Measurements from ENCODE around the gene CDH24. TPM values are rescaled to one million over a fixed set of nuclear protein-coding genes. Genes with fewer than 3 reads are reported as not detected.

The CDH24 gene
- total and polyA plus RNA-seq, 10 of the 15 experiments (the other 5 are each of a cell fraction or from before 2014, with no cell fraction given): 0.10 to 1.5 (median 0.45) TPM; not detected in 2

GRCh38 chr14:23049011-23049410, 8.3 kb downstream of the CDH24 start:
- Histone ChIP-seq H3K27ac (ENCODE audit: control insufficient read depth, insufficient read depth) (no peak overlapping the region), H3K4me3 (no peak overlapping the region), H2AFZ (ENCODE audit: control insufficient read depth, low read depth, low read length) (no peak overlapping the region), H3K36me3 (ENCODE audit: control insufficient read depth in 2 of 2, insufficient read depth in 2 of 2, low read length in 1 of 2) (no peaks in the 10 kb centered on the region), H3K9me3 (replicated peaks; ENCODE audit: control insufficient read depth, insufficient read depth, low read length) (no peaks in the 10 kb centered on the region), H3K27me3 (replicated peaks in 1 of 2; ENCODE audit: control insufficient read depth in 2 of 2, insufficient read depth in 2 of 2, low read length in 1 of 2) (no peaks in the 10 kb centered on the region; a peak in 1 of 4 replicates), H3K9ac (ENCODE audit: control insufficient read depth, insufficient read depth, low read length) (no peak overlapping the region), H3K4me1 (ENCODE audit: control insufficient read depth, insufficient read depth, low read length) (no peaks in the 10 kb centered on the region), H3K79me2 (ENCODE audit: control insufficient read depth, insufficient read depth, low read length) (no peaks in the 10 kb centered on the region), H4K20me1 (ENCODE audit: control insufficient read depth, insufficient read depth) (no peaks in the 10 kb centered on the region), H3K4me2 (ENCODE audit: control insufficient read depth, insufficient read depth) (no peak overlapping the region)
- ChIA-PET SMC1A (ENCODE audit: uncharacterized antibody, unreplicated experiment) (interaction anchor here (1.8 kb wide), 1 partner anchor 54 kb away, joined by 5 read pairs; no protein-coding TSS in a partner anchor), RAD21 (ENCODE audit: unreplicated experiment) (no interaction called here), CTCF (interaction anchor here (18.3 kb wide), 1 partner anchor 56 kb away, joined by 853 read pairs; the partner anchor contains the start of gene AJUBA), POLR2A (no interaction called here)
- BruUV-seq (replicated peaks): no TSS peak
- 91% methylated on average over 9 of the region's 9 CpGs for WGBS (ENCODE audit: insufficient coverage, insufficient replicate concordance, low lambda C conversion rate, missing lambda C conversion rate)
- ATAC-seq (no peak), DNase-seq (ENCODE audit: low read depth, low spot score) (no peak), FAIRE-seq (no peak)
- in situ Hi-C loops (cut with MboI): no loop called here
- no peak for TF ChIP-seq NRF1 (conservative IDR thresholded peaks at IDR 0.05; ENCODE audit: low read depth, low read length)
- TF ChIP-seq RB1 (IDR thresholded peaks at IDR 0.05; ENCODE audit: borderline replicate concordance): no peak
- TF ChIP-seq NFXL1 (IDR thresholded peaks at IDR 0.05; ENCODE audit: borderline replicate concordance): no peak
- TF ChIP-seq CEBPB (IDR thresholded peaks at IDR 0.05; ENCODE audit: borderline replicate concordance in 1 of 2, low read depth in 2 of 2, low read length in 2 of 2): no peak
- TF ChIP-seq RFX5 (IDR thresholded peaks at IDR 0.05; ENCODE audit: low read depth, low read length): no peak
- no peak for TF ChIP-seq DPF2 (IDR thresholded peaks at IDR 0.05)
- no peak for TF ChIP-seq SPI1 (IDR thresholded peaks at IDR 0.05; ENCODE audit: borderline replicate concordance, insufficient read depth, low read depth, low read length)
- no peak for TF ChIP-seq MYB (IDR thresholded peaks at IDR 0.05; ENCODE audit: borderline replicate concordance, low read depth, low read length)
- no peak for TF ChIP-seq LARP7 (IDR thresholded peaks at IDR 0.05)
- no peak for TF ChIP-seq CHD2 (IDR thresholded peaks at IDR 0.05; ENCODE audit: borderline replicate concordance, low read depth, low read length)
- no peak for TF ChIP-seq ELK1 (IDR thresholded peaks at IDR 0.05; ENCODE audit: low read depth, low read length)
- TF ChIP-seq ZBTB11 (CRISPR knock-in tag; IDR thresholded peaks at IDR 0.05): no peak
- TF ChIP-seq ZNF592 (IDR thresholded peaks at IDR 0.05): no peak
- no peak for TF ChIP-seq CBX3 (IDR thresholded peaks at IDR 0.05; ENCODE audit: borderline replicate concordance, low read depth)
- intact Hi-C loops (cut with micrococcal nuclease; ENCODE audit: unreplicated experiment): no loop called here
